ENCODE data around the gene SLC26A6. TPM values are rescaled to one million over a fixed set of nuclear protein-coding genes. Genes with fewer than 3 reads are reported as not detected.

SLC26A6 gene, protein sequence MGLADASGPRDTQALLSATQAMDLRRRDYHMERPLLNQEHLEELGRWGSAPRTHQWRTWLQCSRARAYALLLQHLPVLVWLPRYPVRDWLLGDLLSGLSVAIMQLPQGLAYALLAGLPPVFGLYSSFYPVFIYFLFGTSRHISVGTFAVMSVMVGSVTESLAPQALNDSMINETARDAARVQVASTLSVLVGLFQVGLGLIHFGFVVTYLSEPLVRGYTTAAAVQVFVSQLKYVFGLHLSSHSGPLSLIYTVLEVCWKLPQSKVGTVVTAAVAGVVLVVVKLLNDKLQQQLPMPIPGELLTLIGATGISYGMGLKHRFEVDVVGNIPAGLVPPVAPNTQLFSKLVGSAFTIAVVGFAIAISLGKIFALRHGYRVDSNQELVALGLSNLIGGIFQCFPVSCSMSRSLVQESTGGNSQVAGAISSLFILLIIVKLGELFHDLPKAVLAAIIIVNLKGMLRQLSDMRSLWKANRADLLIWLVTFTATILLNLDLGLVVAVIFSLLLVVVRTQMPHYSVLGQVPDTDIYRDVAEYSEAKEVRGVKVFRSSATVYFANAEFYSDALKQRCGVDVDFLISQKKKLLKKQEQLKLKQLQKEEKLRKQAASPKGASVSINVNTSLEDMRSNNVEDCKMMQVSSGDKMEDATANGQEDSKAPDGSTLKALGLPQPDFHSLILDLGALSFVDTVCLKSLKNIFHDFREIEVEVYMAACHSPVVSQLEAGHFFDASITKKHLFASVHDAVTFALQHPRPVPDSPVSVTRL
- 13.1 TPM for total RNA-seq

DNA sequence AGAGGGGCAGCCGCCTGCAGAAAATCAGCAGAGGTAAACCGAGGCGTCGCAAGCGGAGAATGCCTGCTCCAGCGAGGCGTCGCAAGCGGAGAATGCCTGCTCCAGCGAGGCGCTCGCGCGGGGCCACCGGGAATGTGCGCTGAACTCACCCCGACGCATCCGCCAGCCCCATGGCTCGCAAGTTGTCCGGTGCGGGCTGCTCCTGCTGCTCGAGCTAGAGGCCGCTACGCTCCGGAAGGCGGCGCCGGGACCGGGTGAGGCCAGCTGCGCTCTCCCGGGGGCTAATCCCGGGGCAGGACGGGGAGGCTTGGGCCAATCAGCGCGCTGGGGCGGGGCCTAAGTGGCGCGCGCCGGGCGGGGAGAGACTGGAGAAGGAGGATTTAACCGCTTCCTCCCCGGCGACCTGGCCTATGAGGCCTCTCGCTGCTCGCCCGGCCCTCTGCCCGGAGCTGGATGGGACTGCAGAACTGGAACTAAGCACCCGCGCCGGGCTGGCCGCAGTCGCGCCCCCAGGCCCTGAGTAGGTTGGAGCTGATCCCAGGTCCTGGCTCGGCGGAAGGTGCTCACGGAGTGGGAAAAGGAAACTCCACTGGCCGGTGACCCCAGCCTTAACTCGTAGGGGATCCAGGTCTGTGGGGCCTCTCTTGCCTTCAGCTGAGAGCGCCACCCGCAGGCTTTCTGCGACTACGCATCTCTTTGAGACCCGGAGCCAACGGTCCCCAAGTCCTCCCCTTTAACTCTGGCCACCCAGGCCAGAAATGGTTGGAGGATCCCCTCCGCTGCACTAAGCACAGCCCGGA lies at the start of gene SLC26A6:
Gene SLC26A6 (minus strand): TSS at position 240 of the 800 bp plus-strand sequence. CDS start 68 bp downstream, at position 172.

DNA sequence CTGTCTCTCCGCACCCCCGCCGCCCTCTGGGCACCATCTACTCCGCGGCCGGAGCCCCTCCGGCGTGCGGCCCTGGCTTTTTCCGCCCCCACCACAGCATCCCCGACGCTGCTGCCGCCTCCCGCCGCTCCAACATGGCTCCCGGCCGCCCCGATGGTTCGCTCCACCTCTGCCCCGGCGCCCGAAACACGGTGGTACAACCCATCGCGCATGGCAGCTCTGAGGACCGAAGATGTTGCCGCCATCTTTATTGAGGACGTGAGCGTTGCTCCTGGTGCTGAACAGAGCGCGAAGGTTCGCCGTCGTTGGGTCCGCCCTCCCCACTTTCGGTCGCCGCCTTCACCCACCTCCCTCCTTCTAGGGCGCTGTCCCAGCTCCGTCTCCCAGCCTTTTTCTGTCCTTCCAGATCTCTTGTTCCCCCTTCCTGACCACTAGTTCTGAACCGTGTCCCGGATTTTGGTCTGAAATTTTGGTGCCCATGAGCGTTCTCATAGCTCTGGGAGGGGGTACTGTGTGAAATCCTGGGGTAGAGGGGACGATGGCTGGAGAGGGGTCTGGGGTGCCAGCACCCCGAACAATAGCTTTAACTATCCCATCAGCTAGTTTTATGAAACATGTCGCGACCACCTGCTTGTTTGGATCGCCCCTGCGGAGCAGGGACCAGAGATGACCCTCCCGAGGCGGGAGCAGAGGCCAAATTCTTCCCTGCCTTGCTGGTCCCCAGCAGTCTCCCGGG lies 27.7 kb upstream of the SLC26A6 start, which contains the start of gene CELSR3:
Gene CELSR3 (minus strand): TSS at position 134 of the 736 bp plus-strand sequence. CDS start 252 bp downstream, outside the sequence.

DNA sequence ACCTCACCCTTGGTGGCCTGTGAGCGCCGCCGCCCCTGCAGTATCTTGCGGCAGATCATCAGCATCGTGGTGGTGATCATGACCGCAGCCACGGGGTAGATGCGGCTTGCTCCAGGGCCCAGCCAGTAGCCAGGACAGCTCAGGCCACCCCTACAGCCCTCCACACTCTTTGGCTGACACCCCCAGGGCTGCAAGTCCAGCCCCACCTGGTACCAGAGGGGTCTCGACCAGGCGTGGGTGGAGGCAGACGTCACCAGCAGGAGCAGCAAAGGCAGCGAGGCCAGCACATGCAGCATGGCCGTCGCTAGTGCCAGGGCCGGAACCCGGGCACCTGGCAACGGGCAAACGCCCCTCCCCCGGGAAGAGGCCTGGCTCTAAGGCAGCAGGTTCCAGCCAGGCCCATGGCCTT lies 13.8 kb downstream of the SLC26A6 start, which contains the start of gene TMEM89:
Gene TMEM89 (minus strand): TSS at position 309 of the 409 bp plus-strand sequence. CDS start 13 bp downstream, at position 296.

GRCh38 chr3:48609088-48610005 lies 25.9 kb downstream of the SLC26A6 start, which contains the start of gene UQCRC1:
UQCRC1 (minus strand) TSS chr3:48609646; CDS start chr3:48609620, 26 bp downstream.

DNA sequence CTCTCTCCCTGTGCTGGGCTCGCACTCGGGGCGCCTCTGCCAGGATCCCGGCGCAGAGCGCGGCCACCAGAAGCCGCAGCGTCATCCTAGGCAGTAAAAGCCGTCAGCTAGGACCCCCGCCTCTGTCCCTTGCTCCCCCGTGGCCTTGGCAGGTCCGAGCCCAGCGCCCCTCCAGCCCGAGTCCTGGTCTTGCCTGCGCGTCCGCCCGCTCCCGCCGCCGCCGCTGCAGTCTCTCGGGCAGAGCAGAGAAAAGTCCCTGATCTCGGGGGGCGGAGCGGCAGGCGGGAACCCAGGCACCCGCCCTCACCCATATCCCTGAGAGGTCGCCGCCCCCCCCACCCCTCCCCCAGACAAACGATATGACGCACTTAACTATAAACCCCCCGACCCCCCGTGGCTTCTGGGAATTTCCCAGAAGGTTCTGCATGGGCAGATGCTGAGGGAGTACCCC lies 40.2 kb downstream of the SLC26A6 start, which contains the start of gene COL7A1:
Gene COL7A1 (minus strand): TSS at position 255 of the 451 bp plus-strand sequence. CDS start 170 bp downstream, at position 85.

Other genes with a start within 250 kb of the SLC26A6 start
- 92.6 TPM for gene PLXNB1, start 205.4 kb downstream of the SLC26A6 start, total RNA-seq
- 10.4 TPM for gene CCDC51, start 195.3 kb downstream of the SLC26A6 start, total RNA-seq
- gene TMA7, start 195.2 kb downstream of the SLC26A6 start, total RNA-seq = 194 TPM
- 8.9 TPM for gene ATRIP, start 188.7 kb downstream of the SLC26A6 start, total RNA-seq
- 56.9 TPM for gene SHISA5, start 131.3 kb downstream of the SLC26A6 start, total RNA-seq
- 9.6 TPM for gene PFKFB4, start 78.7 kb downstream of the SLC26A6 start, total RNA-seq
- 0.33 TPM for gene UCN2, start 71.7 kb downstream of the SLC26A6 start, total RNA-seq
- 21.8 TPM for gene COL7A1, start 40.1 kb downstream of the SLC26A6 start, total RNA-seq
- 184 TPM for gene UQCRC1, start 25.8 kb downstream of the SLC26A6 start, total RNA-seq
- not detected for gene TMEM89, start 13.7 kb downstream of the SLC26A6 start, total RNA-seq
- 26.3 TPM for gene CELSR3, start 27.4 kb upstream of the SLC26A6 start, total RNA-seq
- gene NCKIPSD, start 50.5 kb upstream of the SLC26A6 start, total RNA-seq = 17.0 TPM
- 111 TPM for gene IP6K2, start 81.8 kb upstream of the SLC26A6 start, total RNA-seq
- gene PRKAR2A, start 212.4 kb upstream of the SLC26A6 start, total RNA-seq = 45.2 TPM